Stimulated activated CD8-positive, alpha-beta memory T cell treated with anti-CD3 and anti-CD28 coated beads, Interleukin-12 subunit alpha, Interleukin-12 subunit beta, amount 100 ng/mL, for 24 hours (primary cell): ENCODE measurements around the gene HMCN2.

ENCODE experiments used
- DNase-seq: peaks from one replicate; pipeline ENCODE4 v3.0.0-alpha.2; 2020; ENCODE audit errors: extremely low read depth

HMCN2 gene

GRCh38 chr9:130448771-130449603 is 183.4 kb downstream of the HMCN2 start:
- DNase-seq: no peak

- DNase-seq: no peak
These were observed 184.9 kb downstream of the HMCN2 start for GRCh38 chr9:130450344-130451003.

- DNase-seq: no peak
These were observed 185.4 kb downstream of the HMCN2 start for GRCh38 chr9:130451004-130451390.

- DNase-seq: no peak
These were observed 186.2 kb downstream of the HMCN2 start for GRCh38 chr9:130451509-130452388.

- DNase-seq: no peak
These were observed 187.3 kb downstream of the HMCN2 start for GRCh38 chr9:130452835-130453234.

- DNase-seq: no peak
These were observed 187.9 kb downstream of the HMCN2 start for GRCh38 chr9:130453487-130453886.

- no peak for DNase-seq
These were observed 188.7 kb downstream of the HMCN2 start for GRCh38 chr9:130454096-130454811.

GRCh38 chr9:130454812-130455325 is 189.3 kb downstream of the HMCN2 start:
- DNase-seq: no peak

- DNase-seq: no peak
These were observed 192.7 kb downstream of the HMCN2 start for GRCh38 chr9:130458027-130458803.

GRCh38 chr9:130458804-130459067 is 193.2 kb downstream of the HMCN2 start:
- DNase-seq: no peak

GRCh38 chr9:130459151-130459550 is 193.6 kb downstream of the HMCN2 start:
- DNase-seq: no peak

GRCh38 chr9:130459941-130460669 is 194.5 kb downstream of the HMCN2 start:
- no peak for DNase-seq

- DNase-seq: peak; percentile 43
These were observed 195.7 kb downstream of the HMCN2 start for GRCh38 chr9:130461218-130461630.

GRCh38 chr9:130461731-130462130 is 196.2 kb downstream of the HMCN2 start:
- DNase-seq: no peak

GRCh38 chr9:130462685-130463540 is 197.4 kb downstream of the HMCN2 start:
- no peak for DNase-seq

GRCh38 chr9:130463763-130464745 is 198.5 kb downstream of the HMCN2 start:
- DNase-seq: no peak

GRCh38 chr9:130465383-130466096 is 200.0 kb downstream of the HMCN2 start:
- no peak for DNase-seq
